Upper lobe of right lung (tissue), 1 donor: ENCODE results near the gene P2RY2. TPM values are rescaled to one million over a fixed set of nuclear protein-coding genes. Genes with fewer than 3 reads are reported as not detected.
"Not testable (repeated sequence)": the region's sequence is repeated elsewhere in the genome, so short reads cannot be mapped to it uniquely, and the experiment has no call there.

ENCODE experiments used
- ATAC-seq: fragments of 200-7000 bp; cut with Tn5 transposase; one replicate; pipeline ENCODE4 v1.9.1; 2020; ENCODE audit warnings: mild to moderate bottlenecking, moderate library complexity
- DNase-seq: peaks from one replicate; pipeline ENCODE4 v3.0.0-alpha.2; 2020
- H3K27ac ChIP-seq: fragments of 200-600 bp; one replicate; pipeline ENCODE4 v1.8.0; 2022
- H3K27me3 ChIP-seq: fragments of 200-600 bp; one replicate; pipeline ENCODE4 v1.8.0; 2022; ENCODE audit warnings: mild to moderate bottlenecking
- H3K36me3 ChIP-seq: fragments of 200-600 bp; one replicate; pipeline ENCODE4 v1.8.0; 2022
- H3K4me1 ChIP-seq: fragments of 200-600 bp; one replicate; pipeline ENCODE4 v1.8.0; 2022
- H3K4me3 ChIP-seq: fragments of 200-600 bp; one replicate; pipeline ENCODE4 v1.8.0; 2022; ENCODE audit warnings: mild to moderate bottlenecking
- H3K9me3 ChIP-seq: fragments of 200-600 bp; one replicate; pipeline ENCODE4 v1.8.0; 2022
- intact Hi-C: fragments of 100-400 bp; cut with DNase I; formaldehyde crosslinking; loops from one replicate; pipeline ENCODE4 v1.11.0; 2022
- total RNA-seq: library from RNA; stranded (reverse); fragmentation: NEBNext Ultra II Directional; extraction: Animal tissue kit (Norgen Biotek cat#: 25700); gene quantifications from one replicate; pipeline ENCODE4 v1.2.1, GENCODE V29; 2021
- TF ChIP-seq, protein P1 (sequence below): fragments of 200-600 bp; IDR thresholded peaks from one replicate; pipeline ENCODE4 v1.8.0; 2022; ENCODE audit warnings: antibody characterized with exemption
- donor health status: DM: no; HTN: yes; CAD: no; lungs with severe emphysema.

P2RY2 gene
- total RNA-seq, 1 donor from 2014 or later = 7.4 TPM

- Histone ChIP-seq H3K9me3 (no peaks in the 10 kb centered on the region), H3K27me3 (no peaks in the 10 kb centered on the region), H3K4me3 (no peak overlapping the region), H3K27ac (peak overlapping the region; percentile 30), H3K36me3 (no peaks in the 10 kb centered on the region), H3K4me1 (peaks cover 4% of the 10 kb centered on the region)
- ATAC-seq (no peak), DNase-seq (peak; percentile 37)
- intact Hi-C loops = loop anchor here (10.0 kb wide), 1 partner anchor 45 kb away; no protein-coding TSS in a partner anchor
- TF ChIP-seq, protein P1, sequence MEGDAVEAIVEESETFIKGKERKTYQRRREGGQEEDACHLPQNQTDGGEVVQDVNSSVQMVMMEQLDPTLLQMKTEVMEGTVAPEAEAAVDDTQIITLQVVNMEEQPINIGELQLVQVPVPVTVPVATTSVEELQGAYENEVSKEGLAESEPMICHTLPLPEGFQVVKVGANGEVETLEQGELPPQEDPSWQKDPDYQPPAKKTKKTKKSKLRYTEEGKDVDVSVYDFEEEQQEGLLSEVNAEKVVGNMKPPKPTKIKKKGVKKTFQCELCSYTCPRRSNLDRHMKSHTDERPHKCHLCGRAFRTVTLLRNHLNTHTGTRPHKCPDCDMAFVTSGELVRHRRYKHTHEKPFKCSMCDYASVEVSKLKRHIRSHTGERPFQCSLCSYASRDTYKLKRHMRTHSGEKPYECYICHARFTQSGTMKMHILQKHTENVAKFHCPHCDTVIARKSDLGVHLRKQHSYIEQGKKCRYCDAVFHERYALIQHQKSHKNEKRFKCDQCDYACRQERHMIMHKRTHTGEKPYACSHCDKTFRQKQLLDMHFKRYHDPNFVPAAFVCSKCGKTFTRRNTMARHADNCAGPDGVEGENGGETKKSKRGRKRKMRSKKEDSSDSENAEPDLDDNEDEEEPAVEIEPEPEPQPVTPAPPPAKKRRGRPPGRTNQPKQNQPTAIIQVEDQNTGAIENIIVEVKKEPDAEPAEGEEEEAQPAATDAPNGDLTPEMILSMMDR = no peak
Measured at GRCh38 chr11:73229896-73230875, 12.1 kb downstream of the P2RY2 start.

DNA sequence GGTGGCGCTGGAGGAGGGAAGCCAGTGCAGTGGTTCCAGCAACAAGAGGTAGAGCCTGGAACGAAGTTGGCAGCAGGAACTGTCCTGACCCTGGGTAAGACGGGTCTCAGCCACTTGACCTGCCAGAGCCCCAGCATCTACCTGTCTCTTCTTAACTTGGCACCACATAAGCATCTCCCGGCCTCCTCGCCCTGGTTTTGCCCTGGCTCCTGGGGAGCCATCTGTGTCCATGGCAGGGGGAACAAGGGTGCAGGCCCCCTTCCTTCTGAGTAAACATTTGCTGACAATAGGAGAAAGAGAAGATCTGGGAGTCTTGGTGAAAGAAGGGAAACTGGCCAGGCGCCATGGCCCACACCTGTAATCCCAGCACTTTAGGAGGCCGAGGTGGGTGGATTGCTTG, 12.8 kb downstream of the P2RY2 start:
- Histone ChIP-seq H3K9me3 (no peaks in the 10 kb centered on the region), H3K36me3 (no peaks in the 10 kb centered on the region), H3K27me3 (no peaks in the 10 kb centered on the region), H3K27ac (no peak overlapping the region), H3K4me1 (peaks cover 4% of the 10 kb centered on the region), H3K4me3 (no peak overlapping the region)
- DNase-seq (peak; percentile 44), ATAC-seq (no peak)
- TF ChIP-seq, protein P1 = no peak
- intact Hi-C loops = loop anchor here (10.0 kb wide), 1 partner anchor 46 kb away; no protein-coding TSS in a partner anchor

- not testable (repeated sequence) for H3K27ac ChIP-seq, H3K36me3 ChIP-seq, H3K4me1 ChIP-seq, H3K27me3 ChIP-seq, H3K4me3 ChIP-seq, ATAC-seq, H3K9me3 ChIP-seq
- intact Hi-C loops = loop anchor here (10.0 kb wide), 1 partner anchor 48 kb away; no protein-coding TSS in a partner anchor
- peak; percentile 21 for DNase-seq
Measured at GRCh38 chr11:73232487-73232886, 14.4 kb downstream of the P2RY2 start.

DNA sequence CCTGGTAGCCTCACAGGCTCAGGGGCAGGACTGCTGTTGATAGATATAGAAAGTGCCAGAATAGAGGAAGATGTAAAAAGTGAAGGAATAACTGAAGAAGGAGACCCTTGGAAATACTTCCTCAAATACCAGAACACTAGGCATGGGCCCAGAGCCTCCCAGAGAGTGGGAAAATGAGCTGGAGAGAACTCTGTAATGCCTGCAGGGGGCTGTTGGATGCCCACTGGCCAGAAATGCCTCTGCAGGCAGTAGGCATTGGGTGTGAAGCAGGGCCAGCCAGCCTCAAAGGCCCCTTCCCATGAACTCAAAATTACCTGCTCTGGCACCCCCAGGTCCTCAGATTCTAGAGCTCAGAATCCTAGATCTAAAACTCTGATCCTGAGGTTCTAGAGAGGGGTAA, 15.1 kb downstream of the P2RY2 start:
- TF ChIP-seq, protein P1 = no peak
- Histone ChIP-seq H3K27ac (no peak overlapping the region), H3K9me3 (no peaks in the 10 kb centered on the region), H3K4me3 (no peak overlapping the region), H3K4me1 (peaks cover 4% of the 10 kb centered on the region), H3K27me3 (no peaks in the 10 kb centered on the region), H3K36me3 (no peaks in the 10 kb centered on the region)
- ATAC-seq (no peak), DNase-seq (peak; percentile 13)
- intact Hi-C loops = loop anchor here (10.0 kb wide), 1 partner anchor 48 kb away; no protein-coding TSS in a partner anchor

DNA sequence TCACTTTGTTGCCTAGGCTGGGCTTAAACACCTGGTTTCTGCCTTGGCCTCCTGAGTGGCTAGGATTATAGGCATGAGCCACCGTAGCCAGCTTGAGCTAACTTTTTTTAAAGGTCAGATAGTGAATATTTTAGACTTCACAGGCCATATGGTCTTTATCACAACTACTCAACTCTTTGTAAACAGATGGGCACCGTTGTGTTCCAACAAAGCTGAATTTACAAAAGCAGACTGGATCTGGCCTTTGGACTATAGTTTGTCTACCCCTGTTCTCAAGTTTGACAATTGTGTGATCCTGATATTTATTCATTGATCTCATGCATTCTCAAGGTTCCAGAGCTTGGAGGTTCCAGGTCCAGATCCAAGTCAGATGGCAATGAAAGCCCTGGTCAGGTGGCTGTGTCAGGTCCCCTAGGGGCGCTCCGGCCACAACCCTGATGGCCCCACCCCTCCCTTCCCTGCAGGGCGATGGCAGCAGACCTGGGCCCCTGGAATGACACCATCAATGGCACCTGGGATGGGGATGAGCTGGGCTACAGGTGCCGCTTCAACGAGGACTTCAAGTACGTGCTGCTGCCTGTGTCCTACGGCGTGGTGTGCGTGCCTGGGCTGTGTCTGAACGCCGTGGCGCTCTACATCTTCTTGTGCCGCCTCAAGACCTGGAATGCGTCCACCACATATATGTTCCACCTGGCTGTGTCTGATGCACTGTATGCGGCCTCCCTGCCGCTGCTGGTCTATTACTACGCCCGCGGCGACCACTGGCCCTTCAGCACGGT, 15.8 kb downstream of the P2RY2 start:
- TF ChIP-seq, protein P1 = no peak
- no peak for ATAC-seq
- intact Hi-C loops = loop anchor here (10.0 kb wide), 1 partner anchor 49 kb away; no protein-coding TSS in a partner anchor

More for the DNA sequence above, 15.8 kb downstream of the P2RY2 start:
- Histone ChIP-seq H3K27ac (no peak overlapping the region), H3K9me3 (no peaks in the 10 kb centered on the region), H3K4me1 (peaks cover 4% of the 10 kb centered on the region), H3K36me3 (no peaks in the 10 kb centered on the region), H3K27me3 (no peaks in the 10 kb centered on the region), H3K4me3 (no peak overlapping the region)
- no peak for DNase-seq
